GM19035 (cell line): ENCODE results near the gene KIFC1.
A peak's percentile ranks its signal among the peaks of the same experiment; 100 is the strongest.

Experiments used
- ATAC-seq: cut with Tn5 transposase; IDR thresholded peaks from one replicate; pipeline ENCODE4 v1.9.1; 2021; ENCODE audit not compliant: unreplicated experiment

Gene KIFC1

GRCh38 chr6:33410050-33410710 lies 18.6 kb downstream of the KIFC1 start:
- peak; percentile 83 for ATAC-seq

GRCh38 chr6:33410711-33411631 lies 19.3 kb downstream of the KIFC1 start, which contains the start of gene PHF1:
PHF1 (plus strand) TSS chr6:33411014; CDS start chr6:33412264, 1,250 bp downstream.
- peak; percentile 43 for ATAC-seq

GRCh38 chr6:33411632-33412005 lies 20.0 kb downstream of the KIFC1 start:
- no peak for ATAC-seq

- no peak for ATAC-seq
Observed at GRCh38 chr6:33412140-33413009, 20.8 kb downstream of the KIFC1 start.

- ATAC-seq: no peak
Observed at GRCh38 chr6:33413241-33414120, 21.9 kb downstream of the KIFC1 start.

GRCh38 chr6:33414592-33415271 lies 23.1 kb downstream of the KIFC1 start:
- ATAC-seq: no peak

- ATAC-seq: no peak
Observed at GRCh38 chr6:33415831-33416230, 24.2 kb downstream of the KIFC1 start.

GRCh38 chr6:33416386-33417127 lies 24.9 kb downstream of the KIFC1 start:
- ATAC-seq: no peak

GRCh38 chr6:33417128-33417902 lies 25.7 kb downstream of the KIFC1 start:
- ATAC-seq: no peak

- peak; percentile 88 for ATAC-seq
Observed at GRCh38 chr6:33417903-33418689, 26.5 kb downstream of the KIFC1 start, which contains the start of gene CUTA. CUTA (minus strand) TSS chr6:33418107; CDS start chr6:33418000, 107 bp downstream.

- ATAC-seq: no peak
Observed at GRCh38 chr6:33418690-33419291, 27.2 kb downstream of the KIFC1 start.

- ATAC-seq: no peak
Observed at GRCh38 chr6:33419580-33420490, 28.2 kb downstream of the KIFC1 start, which contains the start of gene SYNGAP1. SYNGAP1 (plus strand) TSS chr6:33420065; CDS start chr6:33420265, 200 bp downstream.

GRCh38 chr6:33420491-33421343 lies 29.1 kb downstream of the KIFC1 start:
- no peak for ATAC-seq

GRCh38 chr6:33421344-33421643 lies 29.7 kb downstream of the KIFC1 start:
- no peak for ATAC-seq

GRCh38 chr6:33423777-33424176 lies 32.2 kb downstream of the KIFC1 start:
- ATAC-seq: no peak
